Measurements from ENCODE around the gene CCZ1B.
"Not testable (repeated sequence)": the region's sequence is repeated elsewhere in the genome, so short reads cannot be mapped to it uniquely, and the experiment has no call there.

CCZ1B gene

DNA sequence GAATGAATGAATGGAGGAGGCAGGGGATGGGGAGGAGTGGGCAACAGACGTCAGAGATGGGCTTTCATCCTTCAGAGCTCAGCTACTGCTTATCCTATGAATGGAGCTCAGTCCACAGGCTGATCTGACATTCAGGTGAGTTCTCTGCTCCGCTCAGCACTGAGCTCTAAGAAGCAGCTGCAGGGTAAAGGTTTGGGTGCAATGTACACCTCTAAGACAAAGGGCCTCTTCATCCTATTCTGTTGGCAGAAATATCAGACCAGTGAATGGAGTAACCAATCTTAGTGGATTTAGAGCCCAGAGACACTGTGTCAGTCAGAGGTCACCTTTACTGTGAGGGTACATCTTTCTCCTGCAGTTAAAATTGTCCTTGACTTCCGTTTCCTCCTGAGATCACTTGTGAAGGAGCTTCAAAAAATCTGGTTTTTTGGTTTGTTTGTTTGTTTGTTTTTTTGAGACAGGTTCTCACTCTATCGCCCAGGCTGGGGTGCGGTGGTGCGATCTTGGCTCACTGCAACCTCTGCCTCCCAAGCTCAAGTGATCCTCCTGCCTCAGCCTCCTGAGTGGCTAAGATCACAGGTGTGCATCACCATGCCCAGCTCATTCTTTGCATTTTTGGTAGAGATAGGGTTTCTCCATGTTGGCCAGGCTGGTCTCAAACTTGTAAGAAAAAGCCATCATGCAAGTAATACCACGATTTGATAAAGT lies 5.1 kb upstream of the CCZ1B start:
- no peak for DNase-seq (ENCODE audit: low spot score)

DNA sequence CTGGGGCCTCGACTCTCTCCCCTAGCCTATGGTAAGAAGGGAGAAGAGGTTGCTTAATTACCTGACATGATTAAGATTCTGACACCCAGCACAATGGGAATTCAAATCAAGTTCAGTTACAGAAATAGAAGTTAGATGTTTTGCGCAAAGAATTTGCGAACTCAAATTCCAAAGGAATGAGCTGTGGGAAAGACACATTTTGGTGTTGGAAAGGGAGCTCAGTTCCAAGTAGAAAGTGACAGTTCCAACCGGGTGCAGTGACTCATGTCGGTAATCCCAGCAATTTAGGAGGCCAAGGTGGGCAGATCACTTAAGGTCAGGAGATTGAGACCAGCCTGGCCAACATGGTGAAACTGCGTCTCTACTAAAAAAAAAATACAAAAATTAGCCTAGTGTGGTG lies 4.0 kb upstream of the CCZ1B start:
- not testable (repeated sequence) for DNase-seq (ENCODE audit: low spot score)

DNA sequence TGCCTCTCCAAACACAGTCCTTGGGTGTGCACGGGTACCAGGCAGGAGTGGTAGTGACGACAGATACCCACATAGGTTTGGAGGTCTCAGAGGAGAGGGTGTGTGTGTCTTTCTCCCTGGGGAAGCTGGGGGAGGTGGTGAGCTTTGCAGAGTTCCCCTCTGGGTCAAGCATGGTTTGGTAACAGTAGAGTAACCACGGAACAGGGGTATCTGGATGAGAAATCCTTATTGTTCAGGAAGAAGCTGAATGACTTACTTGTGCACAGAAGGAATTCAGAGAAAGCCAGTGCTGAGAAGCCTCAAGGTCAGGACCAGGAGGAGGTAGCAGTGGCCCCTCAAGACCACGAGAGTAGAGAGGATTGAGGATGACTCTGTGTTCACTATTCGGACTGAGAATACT lies 3.5 kb upstream of the CCZ1B start:
- not testable (repeated sequence) for DNase-seq (ENCODE audit: low spot score)

DNA sequence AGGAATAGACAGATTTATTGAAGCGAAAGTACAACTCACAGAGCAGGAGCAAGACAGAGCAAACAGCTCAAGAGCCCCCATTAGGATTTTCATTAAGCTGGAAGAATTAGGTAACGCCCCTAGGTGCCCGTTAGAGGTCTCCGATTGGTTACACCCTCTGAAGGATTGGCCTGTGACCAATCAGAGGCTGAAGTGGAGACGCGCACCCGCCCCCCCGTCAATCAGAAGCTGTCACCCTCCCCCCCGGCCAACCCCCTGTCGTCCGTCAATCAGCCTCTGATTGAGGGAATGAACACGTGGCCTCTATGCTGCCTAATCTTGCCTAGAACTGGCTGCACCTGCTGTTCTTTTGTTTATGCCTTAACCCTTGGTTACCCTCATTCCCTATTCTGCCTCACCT lies 1.1 kb upstream of the CCZ1B start:
- peak; percentile 17 for DNase-seq (ENCODE audit: low spot score)

DNA sequence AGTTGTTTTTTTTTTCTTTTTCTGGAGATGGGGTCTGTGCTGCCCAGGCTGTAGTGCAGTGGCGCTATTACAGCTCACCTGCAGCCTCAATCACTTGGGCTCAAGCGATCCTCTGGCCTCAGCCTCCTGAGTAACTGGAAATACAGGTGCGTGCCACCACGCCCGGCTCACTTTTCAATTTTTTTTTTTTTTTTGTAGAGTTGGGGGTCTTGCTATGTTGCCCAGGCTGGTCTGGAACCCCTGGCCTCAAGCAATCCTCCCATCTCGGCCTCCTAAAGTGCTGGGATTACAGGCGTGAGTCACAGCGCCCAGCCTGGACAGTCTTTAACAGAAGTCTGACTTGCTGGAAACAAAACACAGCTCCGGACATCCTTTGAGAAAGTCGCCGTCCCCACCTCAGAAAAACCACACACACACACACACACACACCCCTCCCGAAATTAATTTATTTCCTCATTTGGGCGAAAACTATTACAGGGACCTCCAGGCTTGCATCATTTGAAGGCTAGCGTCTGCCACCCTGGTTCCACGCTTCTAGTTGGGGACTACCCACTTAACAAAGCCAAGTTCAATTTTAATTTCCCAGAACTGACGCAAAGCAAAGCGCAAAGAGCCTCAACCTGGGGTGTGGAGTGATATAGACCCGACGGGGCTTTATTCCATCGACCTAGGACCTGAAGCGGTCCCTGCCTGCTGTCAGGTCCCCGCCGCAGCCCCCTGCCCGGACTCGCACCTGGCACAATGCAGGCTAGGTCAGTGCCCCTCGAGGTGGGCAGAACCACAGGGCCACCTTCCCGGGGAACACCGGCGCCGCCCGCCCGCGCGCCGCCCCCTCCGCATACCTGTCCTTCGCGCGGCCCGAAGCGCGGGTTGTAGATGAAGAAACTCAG lies 594 bp downstream of the CCZ1B start:
- not testable (repeated sequence) for DNase-seq (ENCODE audit: low spot score)

DNA sequence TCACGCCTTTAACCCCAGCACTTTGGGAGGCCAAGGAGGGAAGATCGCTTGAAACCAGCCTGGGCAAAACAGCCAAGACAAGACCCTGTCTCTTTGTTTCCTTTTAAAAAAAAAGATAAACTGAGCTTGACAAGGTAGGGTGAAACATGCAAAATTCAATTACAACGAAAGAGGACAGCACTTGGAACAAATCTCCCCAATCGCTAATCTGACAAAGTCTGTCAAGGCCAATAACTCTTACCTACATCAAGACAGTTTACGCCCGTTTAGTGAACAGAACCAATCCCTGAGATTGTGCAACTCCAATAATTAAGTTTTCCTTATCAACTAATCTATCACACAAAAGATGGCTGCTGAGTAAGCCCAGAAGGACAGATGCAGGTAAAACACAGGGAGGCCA lies 4.5 kb downstream of the CCZ1B start:
- DNase-seq (ENCODE audit: low spot score) = not testable (repeated sequence)

DNA sequence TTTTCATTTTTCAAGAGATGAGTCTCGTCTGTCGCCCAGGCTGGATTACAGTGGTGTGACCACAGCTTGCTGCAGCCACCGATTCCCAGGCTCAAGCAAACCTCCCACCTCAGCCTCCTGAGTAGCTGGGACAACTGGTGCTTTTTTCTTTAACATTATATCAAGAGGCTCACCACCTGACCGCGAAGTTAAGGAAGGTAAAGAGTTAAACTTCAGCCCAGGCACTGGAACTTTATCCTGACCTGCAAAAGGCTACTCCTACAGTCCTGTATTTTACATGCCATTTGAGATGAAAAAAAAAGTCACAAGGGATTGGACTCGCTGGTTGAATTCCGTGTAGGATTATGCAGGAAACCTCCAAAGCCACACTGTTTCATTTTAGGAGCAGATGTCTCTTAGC lies 10.6 kb downstream of the CCZ1B start:
- not testable (repeated sequence) for DNase-seq (ENCODE audit: low spot score)

DNA sequence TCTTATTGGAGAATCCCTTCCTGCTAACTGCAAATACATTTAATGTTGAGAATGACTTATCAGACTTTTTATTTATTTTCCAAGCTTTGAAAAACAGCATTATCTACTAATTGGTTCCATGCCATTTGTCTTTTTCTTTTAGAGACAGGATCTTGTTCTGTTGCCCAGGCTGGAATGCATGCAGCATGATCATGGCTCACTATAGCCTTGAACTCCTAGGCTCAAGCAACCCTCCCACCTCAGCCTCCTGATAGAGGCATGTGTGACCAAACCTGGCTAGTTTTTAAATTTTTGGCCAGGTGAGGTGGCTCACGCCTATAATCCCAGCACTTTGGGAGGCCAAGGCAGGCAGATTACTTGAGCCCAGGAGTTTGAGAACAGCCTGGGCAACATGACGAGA lies 13.1 kb downstream of the CCZ1B start:
- not testable (repeated sequence) for DNase-seq (ENCODE audit: low spot score)

DNA sequence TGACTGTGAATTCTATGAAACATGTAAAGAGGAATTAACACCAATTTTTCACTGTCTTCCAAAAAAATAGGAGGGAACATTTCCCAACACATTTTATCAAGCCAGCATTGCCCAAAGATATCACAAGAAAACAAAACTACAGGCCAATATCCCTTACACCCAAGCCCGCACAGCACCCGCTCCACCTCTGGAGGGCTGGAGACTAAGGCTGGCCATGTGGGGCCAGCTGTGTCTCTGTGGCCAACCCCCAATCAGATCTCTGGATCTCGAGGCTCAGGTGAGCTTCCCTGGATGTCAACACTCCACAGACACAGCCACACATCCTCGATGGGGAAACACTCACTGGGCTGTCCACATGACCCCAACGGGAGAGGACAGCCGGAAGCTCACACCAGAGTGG lies 18.1 kb downstream of the CCZ1B start:
- not testable (repeated sequence) for DNase-seq (ENCODE audit: low spot score)

DNA sequence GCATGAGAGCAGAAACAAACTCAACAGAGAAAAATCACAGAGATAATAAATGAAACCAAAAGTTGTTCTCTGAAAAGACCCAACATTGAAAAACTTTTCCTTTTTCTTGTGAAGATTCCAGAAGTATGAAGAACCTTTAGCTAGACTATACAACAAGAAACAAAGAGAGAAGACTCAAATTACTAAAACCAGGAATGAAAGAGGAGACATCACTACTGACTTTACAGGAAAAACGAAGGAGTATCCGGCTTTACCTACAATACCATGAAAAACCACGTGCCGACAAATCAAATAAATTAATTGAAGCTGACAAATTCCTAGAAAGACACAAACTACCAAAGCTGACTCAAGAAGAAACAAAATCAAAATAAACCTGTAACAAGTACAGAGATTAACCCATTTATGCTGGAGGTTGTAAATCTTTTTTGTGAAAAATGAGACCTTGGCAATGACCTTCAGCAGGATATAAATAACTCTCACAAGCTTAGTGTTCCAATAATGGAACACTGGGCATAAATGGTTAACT lies 18.6 kb downstream of the CCZ1B start:
- not testable (repeated sequence) for DNase-seq (ENCODE audit: low spot score)

DNA sequence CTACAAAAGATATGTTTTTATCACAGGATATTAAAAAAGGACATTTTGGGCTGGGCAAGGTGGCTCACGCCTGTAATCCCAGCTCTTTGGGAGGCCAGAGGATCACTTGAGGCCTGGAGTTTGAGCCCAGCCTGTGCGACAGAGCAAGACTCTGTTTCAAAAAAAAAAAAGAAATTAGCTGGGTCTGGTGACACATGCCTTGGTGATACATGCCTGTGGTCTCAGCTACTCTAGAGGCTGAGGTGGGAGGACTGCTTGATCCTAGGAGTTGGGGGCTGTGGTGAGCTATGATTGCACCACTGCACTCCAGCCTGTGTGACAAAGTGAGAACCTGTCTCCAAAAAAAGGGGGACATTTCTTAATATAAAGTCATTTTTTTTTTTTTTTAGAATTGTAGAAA lies 25.7 kb downstream of the CCZ1B start:
- DNase-seq (ENCODE audit: low spot score) = not testable (repeated sequence)

DNA sequence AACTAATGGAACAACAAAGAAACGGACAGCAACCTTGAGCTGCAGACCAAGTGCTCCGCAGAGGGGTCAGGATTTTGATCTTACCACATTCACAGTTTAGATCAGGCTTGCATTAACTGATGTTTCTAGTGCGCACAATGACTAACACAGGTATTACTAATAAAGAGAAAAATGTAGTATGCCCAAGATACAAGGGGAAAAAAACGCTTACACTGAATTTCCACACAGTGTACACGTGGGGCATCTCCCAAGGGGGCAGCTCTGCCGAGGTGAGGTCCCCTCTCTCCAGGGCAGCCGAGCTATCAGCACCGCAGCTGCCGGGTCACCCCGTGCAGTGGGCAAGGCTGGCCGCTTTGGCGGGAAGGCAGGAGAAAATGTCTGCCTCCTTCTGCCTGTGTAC lies 26.2 kb downstream of the CCZ1B start:
- not testable (repeated sequence) for DNase-seq (ENCODE audit: low spot score)

DNA sequence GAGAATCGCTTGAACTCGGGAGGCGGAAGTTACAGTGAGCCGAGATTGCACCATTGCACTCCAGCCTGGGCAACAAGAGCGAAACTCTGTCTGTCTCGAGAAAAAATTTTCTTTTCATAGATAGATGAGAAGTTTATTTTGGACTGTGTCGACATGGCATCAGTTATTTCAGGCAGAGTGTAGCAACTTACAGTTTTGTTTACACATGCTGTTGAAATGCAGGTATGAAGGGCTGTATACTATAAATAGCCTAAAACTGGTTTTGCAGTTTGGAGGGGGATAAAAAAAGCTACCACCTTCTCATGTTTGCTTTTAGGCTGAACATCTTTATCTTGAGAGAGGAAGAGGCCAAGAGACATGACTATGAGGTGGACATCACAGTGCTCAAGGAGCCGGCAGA lies 28.0 kb downstream of the CCZ1B start:
- not testable (repeated sequence) for DNase-seq (ENCODE audit: low spot score)

DNA sequence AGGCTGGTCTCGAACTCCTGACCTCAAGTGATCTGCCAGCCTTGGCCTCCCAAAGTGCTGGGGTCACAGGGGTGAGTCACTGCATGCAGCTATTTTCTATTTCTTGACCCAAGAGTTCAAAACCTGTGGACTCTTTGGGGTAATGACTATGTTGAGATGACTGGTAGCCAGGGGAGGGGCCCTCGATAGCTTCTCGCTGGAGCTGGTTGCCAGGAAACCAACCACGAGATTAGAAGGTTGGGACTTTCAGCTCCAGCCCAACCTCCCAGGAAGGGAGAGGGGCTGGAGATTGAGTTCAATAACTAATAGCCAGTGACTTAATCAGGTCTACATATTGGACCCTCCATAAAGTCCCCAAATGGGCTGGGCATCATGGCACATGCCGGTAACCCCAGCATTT lies 28.9 kb downstream of the CCZ1B start:
- not testable (repeated sequence) for DNase-seq (ENCODE audit: low spot score)

DNA sequence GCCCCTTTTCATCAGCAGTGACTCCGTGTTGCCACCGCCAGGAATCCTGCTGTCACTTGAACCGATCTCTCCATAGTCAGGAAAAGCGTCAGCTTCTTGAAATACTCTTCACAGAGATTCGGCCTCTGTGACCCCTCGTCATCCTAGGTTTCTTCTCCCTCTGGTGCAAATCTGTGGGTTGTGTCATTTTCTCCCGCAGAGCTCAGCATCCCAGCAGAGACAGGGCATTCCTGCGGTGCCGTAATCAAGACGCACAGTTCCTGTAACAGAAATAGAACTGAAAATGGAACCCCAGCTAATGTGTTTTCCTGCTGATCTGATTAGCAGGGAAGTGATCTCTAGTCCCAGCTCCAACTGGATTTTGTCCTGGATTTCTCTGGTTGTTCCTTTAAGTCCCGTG lies 31.8 kb downstream of the CCZ1B start:
- DNase-seq (ENCODE audit: low spot score) = not testable (repeated sequence)

DNA sequence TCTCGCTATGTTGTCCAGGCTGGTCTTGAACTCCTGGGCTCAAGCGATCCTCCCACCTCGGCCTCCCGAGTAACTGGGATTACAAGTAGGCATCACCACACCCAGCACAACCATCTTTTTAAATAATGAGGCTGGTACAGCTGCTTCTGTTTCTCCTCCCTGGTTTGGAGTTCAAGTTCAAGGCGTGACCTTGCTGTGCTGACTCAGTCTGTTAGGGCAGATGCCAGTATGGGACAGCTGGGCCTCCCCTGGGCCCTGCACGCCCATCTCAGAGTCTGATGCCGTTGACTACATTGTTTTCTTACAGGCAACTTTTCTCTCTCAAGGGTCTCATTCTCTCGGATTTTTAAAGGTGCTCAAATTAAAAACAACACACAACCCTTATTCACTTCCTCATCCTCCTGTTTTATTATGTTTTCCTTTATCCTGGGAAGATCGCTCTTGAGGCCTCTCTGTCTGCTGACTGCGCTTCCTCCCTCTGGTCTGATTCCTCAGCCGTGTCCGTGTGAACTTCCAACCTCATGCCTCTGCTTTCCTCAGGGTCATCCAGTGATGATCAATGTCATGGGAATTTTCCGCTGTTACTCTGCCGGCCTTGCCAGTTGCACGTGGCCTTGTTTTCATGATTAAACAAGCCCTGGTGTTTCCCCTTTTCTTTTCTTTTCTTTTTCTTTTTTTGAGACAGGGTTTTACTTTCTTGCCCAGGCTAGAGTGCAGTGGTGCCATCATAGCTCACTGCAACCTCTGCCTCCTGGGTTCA lies 33.8 kb downstream of the CCZ1B start:
- DNase-seq (ENCODE audit: low spot score) = not testable (repeated sequence)

DNA sequence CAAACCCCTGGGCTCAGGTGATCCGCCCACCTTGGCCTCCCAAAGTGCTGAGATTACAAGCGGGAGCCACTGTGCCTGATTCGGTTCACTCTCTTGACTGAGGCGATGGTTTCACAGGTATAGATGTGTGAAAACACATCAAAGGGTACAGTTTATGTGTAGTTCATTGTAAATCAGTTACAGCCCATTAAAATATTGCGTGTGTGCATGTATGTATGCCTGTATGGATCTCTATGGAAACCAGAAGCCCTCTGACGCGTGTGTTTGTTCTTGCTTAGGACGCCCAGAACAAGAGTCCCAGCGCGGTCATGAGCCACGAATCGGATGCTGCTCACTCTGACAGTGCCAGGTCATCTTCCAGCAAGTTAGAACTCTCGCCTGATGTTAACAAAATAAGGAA lies 36.7 kb downstream of the CCZ1B start:
- not testable (repeated sequence) for DNase-seq (ENCODE audit: low spot score)

DNA sequence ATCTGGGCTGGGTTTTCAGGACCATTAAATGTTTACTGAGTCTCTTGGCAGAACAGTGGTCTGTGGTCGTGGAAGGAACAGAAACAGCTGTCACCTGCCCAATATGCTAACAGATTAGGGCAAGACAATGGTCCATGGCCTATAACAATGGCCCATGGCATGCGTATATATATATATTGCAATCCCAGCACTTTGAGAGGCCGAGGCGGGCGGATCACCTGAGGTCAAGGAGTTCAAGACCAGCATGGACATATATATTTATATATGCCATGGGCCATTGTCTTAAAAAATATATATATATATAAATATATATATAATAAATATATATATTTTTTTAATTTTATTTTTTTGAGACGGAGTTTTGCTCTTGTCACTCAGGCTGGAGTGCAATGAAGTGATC lies 44.5 kb downstream of the CCZ1B start:
- DNase-seq (ENCODE audit: low spot score) = not testable (repeated sequence)

DNA sequence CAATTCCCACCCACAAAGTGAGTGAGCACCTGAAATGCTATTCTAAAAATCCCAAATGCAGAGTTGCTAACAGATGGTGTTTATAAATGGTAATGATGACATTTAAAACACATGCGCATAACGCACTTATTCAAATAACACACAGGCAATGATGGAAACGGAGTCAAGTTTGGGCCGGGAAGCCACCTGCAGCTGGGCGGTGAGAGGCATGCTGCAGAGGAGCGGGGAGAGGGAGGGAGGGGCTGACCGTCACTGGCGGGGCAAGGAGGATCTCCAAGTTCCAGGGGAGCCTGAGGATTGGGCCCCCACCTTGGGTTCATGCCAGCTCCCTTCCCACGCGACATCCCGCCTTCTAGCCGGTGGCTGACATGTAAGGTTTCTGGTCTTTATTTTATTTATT lies 64.9 kb downstream of the CCZ1B start:
- not testable (repeated sequence) for DNase-seq (ENCODE audit: low spot score)

DNA sequence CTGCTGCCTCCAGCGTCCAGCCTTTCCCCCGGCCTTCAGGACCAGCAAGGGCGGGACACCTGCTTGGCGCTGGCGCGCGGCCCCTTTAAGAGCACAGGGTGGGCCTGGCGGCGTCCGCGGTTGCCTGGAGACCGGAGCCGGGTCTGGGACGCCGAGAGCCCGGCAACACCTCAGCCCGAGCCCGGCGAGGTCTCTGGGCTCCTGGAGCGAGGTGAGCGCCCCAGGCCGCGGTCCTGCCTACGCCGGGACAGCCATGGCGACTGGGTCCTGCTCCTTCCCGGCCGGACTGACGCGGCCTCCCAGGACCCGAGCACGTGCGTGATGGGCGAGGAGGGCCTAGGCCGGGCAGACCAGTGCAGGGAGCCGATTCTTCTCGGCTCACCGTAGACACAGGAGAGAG lies 72.1 kb downstream of the CCZ1B start, which contains the start of gene RSPH10B2:
Gene RSPH10B2 (plus strand): TSS at position 140 of the 400 bp plus-strand sequence. CDS start 3,575 bp downstream, outside the sequence.
- DNase-seq (ENCODE audit: low spot score) = not testable (repeated sequence)

DNA sequence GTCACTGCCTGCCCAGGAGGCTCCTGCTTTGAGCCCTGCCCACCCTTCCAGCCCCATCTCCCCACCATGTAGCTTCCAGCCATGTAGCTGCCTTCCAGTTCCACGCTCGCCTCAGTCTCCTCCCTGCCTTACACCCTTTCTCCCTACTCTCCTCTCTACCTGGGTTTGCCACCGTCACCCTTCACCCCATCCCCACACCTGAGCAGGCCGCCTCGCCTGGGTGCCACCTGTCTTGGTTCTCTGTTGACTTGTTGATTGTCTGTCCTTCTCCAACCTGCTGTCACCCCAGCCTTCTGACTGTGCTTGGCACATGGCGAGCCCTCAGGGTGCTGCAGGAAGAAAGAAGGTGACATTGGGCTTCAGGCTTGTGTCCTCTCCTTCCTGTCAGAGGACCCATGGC lies 75.9 kb downstream of the CCZ1B start:
- DNase-seq (ENCODE audit: low spot score) = not testable (repeated sequence)

DNA sequence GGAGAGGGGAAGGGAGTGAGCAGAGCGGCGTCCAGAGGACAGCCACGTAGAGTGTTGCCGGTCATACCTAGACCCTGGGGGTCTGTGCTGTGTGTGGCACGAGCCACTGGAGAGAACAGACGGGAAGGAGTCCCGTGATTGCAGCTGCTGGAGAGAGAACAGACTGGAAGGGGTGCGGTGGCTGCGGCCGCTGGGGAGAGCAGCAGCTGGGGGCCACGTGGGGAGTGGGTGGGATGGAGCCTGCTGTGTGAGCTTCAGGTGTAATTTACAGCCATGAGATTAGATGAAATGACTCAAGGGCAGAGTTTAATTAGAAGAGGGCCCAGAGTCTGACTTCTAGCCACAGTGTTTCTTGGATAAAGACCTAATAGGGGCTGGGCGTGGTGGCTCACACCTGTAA lies 76.7 kb downstream of the CCZ1B start:
- not testable (repeated sequence) for DNase-seq (ENCODE audit: low spot score)
